Stimulated activated CD4-positive, alpha-beta T cell treated with anti-CD3 and anti-CD28 coated beads, Interleukin-2, amount 100 ng/mL, for 4 hours (primary cell): Measurements from ENCODE around the gene FKBP14.
"Not testable (repeated sequence)": the region's sequence is repeated elsewhere in the genome, so short reads cannot be mapped to it uniquely, and the experiment has no call there.

Experiments used
- DNase-seq: peaks from one replicate; pipeline ENCODE4 v3.0.0-alpha.2; 2020; ENCODE audit warnings: low read depth

Gene FKBP14

DNA sequence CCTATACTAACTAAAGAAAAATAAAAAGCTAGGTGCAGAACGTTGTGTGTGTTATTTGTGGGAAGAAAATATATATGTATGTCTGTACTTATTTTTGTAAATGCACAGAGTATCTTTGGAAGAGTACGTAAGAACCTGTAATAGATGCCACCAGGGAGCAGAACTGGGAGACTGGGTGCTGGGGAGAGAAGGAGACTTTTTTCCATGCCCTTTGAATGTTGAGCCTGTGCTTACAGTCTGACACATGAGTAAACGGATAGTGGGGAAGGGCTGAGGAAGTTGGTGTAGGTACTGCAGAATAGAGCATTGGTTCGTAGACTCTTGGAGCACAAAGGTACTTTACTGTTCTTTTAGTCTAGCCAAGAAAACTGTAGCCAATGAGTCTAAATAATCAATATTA is 35.6 kb downstream of the FKBP14 start:
- DNase-seq = no peak

DNA sequence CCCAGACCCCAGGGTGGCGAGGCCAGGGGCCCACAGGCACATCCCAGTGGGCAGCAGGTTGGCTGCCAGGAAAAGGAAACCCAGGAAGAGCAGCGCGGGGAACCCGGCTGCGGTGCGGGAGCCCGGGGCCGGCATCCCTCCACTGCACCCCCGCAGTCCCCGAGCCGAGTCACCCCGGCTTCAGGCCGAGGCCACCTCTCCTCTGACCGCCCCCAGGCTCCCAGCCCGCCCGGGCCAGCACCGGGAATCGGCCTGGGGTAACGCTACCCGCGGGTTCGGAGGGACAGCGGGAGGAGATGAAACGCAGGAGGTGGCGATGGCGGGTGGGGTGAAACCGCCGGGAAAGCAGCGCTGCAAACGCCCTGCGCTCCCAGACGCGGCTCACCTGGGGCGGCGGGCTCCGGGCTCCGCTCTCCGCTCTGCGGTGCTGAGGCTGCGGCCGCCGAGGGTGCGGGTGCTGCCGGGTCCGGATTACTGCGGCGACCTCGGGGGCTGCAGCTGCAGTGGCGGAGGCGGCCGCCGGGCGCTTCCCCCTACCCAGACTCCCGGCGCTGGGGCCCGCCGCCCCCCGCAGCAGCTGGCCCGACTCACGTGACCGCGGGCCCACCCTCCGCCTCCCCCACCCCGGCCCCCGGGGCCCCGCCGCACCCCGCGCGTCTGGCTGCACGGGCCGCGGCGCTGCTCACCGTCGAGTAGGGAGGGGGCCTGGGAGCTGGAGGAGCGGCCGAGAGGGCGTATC is 37.1 kb downstream of the FKBP14 start, which contains the start of gene SCRN1:
SCRN1 (minus strand) TSS at position 545 of the 739 bp plus-strand sequence. CDS start 20,734 bp downstream, outside the sequence.
- no peak for DNase-seq

DNA sequence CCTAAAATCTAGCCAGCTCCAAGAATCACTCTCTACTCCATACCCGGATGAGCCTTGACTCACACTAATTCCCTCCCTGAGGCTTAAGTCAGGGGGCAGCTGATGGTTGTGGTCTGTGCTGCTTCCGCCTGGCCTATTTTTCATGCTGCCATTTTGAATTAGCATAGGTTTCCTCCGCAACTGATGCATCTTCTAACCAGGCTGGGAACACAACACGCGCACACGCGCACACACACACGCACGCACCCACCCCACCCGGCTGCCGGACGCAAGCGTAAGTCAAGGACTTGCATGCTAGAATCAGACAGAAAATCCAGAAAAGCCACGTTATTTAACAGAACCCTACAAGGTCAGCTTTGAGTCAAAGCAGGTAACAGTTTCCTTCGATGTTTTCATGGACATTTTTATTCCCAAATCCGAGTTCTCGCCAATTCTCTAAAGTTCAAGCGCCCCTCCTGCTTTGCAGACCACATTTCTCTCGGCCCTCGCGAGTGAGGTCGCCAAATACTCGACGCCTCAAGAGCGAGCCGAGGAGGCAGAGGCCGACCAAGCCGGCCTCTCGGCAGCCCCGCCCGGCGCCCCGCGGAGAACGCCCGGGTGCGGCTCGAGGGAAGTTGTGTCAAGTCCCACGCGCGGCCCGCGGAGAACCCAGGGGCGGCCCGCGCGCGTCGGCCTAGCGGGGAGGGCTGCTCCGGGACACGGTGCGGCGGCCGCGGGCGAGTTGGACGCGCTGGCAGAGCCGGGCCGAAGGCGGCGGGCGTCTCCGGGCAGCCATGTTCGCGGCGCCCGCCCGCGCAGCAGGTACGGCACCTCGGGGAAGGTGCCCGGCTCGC is 37.9 kb downstream of the FKBP14 start:
- no peak for DNase-seq

DNA sequence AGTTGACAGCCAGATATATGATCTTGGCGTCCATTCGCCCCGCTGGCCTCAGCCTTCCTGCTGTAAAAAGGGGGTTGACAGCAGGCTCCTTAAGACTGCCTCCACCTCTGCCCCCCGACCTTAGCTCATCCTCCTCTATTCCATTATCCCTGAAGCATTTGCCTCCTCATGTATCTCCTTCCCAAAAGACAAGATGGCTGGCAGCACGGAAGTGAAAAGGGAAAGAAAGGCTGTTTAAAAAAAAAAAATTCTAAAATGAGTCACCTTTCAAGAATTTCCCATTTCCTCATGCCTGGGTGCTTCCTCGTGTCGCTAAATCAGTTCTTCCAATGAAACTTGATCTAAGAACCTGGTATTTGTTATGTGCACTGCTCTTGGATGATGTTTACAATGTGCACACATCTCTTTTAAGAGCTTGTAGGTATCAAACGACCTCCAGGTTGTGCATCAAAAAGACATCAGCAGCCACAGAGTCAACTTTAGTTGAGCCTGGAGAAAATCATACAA is 38.6 kb downstream of the FKBP14 start:
- DNase-seq = no peak

DNA sequence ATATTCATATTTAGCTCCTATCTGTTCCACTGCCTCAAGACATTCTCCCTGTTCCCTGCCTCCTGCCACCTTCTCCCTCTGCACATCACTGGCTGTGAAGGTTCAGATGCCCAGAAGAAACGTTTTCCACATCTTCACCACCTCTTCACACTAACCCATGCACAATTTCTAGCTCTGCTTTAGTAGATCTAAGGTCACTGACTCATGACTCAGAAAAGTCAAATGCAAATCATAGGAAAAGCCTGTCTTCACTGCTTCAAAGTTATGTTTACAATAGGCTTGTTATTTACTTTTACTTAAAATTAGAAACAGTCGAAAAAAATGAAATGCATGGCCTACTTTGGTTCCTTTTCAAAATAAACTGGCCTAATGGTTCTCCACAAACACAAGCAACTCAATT is 39.4 kb downstream of the FKBP14 start:
- no peak for DNase-seq

DNA sequence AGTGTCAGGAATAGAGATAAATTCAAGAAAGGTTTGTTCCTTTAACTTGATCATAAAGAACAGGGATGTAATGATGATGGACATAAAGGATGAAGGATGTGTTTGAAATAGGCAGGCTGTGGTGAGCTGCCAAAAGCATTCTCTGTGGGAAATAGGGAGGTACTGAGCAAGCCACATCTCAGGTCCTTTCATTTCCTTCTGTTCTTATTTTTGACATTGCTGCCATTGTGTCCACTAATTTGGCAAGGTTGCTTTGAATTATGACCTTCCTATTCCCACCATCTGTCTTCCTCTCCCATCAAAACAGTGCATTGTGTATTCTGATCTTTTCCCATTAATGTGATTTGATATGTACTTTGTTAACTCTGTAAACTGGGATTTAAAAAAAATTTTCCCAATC is 46.4 kb downstream of the FKBP14 start:
- DNase-seq = no peak

DNA sequence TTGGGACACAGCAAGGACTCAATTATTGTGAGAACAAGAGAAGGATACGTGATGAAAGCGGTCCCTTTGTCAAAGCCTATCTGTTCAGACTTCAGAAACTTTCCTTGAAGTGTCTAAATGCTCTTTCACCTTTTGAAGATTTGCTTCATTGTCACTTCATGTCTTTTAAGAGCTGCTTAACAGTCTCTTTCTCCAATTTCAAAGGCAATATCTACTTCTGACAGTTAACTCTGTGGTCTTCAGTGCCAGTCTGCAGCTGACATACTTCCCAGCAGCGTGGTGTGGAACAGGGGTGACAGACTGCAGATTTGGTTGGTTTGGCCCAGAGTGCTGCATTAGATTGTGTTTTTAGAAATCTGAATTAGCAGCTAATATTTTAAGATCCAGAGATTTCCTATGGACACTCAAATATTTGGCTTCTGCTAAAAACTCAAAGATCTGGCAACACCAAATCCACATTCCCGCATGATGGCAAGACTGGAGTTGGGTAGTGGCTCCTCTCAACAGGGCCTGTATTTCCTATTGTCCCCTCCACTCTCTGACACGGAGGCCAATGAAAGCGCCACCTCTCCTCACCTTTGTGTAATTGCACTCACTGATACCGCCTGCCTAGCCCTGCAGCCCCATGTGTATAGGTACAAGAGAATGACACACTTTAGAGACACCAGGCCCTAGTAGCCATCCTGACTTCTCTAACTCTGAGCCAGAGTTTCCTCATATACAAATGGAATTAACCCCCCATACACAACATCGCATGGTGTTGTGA is 48.4 kb downstream of the FKBP14 start:
- DNase-seq = no peak

DNA sequence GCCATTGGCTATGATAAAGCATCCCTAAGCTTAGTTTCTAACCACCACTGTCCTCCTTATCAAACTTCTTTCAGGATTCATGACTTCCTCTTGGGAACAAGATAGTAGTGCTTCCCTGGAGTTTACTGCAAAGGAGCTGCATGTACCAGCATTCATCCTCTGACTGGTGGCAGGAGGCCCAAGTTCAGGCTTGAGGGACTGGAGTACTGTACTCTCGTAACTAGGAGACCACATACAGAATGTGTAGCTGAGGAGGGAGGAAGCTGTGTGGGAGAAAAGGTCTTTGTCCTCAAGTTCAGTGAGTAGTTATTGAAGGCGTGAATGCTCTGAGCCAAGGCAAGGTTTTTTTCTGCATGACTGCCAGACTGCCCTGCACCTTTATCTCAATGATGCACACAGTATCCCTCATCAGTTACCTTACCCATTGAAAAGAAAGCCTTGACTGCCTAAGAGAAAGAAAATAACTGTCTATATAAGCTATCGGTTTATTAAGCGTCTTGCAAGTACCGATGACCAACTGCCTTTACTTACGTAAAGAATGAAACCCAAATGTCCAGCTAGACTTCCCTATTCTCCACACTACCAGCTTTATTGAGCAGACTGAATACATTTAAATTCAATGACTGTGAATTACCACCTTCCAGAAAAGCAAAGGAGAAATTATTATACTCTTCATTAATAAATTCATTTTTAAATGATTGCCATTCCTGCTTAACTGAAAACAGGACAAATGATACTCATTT is 49.7 kb downstream of the FKBP14 start:
- no peak for DNase-seq

DNA sequence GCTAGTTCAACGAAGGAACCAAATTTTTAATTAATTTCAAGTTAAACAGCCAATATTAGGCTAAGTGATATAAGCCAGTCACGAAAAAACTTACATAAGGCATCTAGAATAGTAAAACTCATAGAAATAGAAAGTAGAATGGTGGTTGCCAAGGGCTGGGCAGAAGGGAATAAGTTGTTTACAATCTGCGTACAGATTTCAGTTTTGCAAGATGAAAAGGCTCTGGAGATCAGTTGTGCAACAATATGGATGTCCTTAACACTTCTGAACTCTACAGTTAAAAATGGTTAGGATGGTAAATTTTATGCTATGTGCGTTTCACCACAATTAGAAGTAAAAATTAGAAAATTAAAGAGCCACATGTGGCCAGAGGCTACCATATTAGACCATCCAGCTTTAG is 50.2 kb downstream of the FKBP14 start:
- no peak for DNase-seq

DNA sequence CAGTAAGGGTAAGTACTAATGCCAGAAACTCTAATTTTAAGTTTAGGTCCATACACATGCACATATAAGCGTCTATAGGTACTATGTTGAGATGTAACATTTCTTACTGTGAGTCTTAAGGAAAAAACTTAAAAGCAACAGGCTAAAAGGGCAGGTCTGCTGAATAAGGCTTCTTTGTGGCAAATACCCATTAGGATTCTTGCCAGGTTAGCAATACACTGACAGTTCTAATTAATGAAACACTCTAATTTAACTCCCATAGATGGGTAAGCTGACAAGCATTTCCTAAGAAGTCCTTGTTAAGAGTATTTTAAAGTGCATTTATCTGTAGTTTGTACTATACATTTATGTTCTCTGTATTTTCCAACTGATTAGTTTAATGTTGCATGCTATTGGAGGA is 50.9 kb downstream of the FKBP14 start:
- DNase-seq = no peak

DNA sequence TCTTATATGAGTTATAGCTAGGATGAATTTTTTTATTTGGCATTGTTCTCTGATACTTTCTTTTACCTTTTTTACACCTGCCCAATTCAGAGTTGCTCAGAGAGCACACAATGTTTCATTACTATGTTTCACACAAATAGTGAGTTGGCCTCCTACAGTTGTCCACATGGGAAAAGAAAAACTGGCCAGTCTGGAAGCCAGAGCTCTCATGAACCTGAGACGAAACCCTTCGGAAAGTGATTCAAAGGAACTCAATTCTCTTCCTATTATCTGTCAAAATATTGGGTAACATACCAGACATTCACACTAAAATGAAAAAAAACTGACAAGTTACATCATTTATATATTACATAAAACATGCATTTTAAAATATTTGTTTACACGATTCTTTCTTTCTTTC is 52.2 kb downstream of the FKBP14 start:
- no peak for DNase-seq

DNA sequence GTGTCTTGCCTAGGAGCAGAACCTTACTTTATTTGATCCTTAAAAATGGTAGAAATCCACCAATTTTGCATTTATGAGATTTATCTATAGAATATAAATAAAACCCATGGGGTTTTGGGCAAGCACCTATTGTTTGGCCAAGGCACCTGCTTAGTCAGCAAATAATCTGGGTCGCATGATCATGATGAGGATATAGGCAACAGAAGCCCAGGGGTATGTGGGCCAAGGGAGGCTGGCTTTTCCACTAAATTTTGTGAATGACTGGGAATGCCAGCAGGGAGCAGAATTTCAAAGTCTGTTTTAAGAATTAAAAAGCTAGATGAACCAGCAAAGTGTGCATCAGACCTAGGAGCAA is 54.2 kb downstream of the FKBP14 start:
- no peak for DNase-seq

DNA sequence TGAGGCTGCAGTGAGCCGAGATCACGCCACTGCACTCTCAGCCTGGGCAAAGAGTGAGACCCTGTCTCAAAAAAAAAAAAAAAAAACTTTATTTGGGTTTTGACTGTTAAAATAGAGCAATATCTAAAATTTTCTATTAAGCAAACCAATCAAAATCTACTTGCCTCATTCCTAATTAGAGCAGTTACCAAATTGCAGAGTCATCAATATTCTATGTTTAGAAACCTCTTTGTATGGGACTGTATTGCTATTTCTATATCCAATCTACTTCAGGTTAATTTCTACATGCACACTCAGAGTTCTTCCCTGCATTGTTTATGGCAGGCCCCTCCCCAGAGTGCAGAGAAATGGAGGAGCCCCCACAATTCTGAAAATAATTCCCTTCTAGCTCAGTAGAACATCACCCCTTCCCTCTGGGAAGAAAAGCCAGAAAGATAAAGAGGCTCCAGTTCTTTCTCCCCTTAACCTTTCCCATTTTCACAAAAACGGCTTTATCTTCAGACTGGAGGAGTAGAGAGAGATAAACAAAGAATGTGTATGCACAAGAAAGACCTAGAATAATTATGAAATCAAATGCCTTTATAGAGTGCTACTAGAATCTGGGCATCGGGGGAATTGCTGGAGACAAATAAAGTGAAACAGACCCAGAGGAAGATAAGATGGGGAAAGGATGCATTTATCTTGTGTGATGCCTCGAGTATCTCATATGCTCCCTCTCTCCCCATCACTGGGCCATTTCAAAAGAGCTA is 54.8 kb downstream of the FKBP14 start:
- no peak for DNase-seq

DNA sequence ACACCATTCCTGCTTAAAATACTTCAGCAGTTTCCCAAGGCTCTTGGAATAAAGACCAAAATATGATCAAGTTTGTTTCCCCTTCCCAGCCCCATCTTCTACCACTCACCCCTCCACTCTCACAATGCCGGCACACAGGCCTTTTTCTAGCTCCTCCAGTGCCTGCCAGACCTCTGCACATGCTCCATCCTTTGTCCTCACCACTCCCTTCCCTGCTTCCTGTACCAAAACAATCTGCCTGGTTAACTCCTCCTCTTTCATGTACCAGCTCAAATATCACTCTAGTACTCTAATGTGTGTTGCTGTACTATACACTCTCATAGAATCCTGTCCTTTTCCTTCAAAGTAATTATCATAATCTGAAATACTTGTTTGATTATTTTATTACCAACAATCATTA is 56.3 kb downstream of the FKBP14 start:
- no peak for DNase-seq

DNA sequence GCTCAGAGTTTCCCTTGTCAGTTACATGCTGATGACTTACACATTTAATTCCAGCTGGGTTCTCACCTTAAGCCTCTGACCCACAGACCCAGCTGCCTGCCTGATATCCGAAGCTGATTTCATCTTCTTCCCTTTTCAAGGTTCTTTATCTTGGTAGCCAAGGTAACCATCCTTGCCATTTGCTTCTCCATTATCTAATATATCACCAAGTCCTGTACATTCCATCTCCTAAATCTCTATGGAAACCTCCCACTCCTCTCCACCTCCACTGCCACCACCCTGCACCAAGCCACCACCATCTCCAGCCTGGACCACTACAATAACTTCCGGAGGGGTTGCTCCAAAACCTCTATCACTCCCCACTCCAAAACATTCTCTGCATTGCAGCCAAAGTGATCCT is 56.8 kb downstream of the FKBP14 start:
- DNase-seq = no peak

DNA sequence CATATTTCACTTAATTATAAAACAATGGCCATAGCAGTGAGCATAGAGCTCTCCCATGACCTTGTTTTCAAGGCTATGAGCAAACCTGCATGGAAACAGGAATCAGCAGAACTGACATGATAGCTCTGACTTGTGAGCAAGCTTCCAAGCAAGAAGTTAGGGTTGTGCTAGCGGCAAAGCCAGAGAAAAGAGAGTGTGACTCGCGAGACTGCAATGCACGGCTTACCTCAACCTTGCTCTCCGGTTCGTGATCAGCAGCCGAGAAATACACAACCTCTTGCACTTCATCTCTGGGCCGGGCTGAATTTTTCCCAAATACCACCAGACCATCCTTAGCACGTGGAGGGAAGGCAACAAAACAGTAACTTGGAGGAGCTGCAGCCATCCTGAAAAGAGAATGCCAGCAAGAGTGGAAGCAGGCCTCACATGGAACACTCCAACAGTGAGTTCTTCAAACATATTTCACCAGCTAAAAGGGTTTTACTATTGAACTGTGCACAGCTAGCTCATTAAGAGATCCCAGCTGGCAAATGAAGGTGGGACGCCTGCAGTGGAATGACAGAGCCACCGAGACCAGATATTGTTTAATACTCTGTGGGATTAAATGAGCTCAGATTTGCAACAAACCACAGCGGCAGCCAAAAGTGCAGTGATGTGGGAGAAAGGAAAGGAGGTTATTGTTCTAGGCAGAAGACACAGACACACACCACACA is 57.7 kb downstream of the FKBP14 start:
- DNase-seq = no peak

DNA sequence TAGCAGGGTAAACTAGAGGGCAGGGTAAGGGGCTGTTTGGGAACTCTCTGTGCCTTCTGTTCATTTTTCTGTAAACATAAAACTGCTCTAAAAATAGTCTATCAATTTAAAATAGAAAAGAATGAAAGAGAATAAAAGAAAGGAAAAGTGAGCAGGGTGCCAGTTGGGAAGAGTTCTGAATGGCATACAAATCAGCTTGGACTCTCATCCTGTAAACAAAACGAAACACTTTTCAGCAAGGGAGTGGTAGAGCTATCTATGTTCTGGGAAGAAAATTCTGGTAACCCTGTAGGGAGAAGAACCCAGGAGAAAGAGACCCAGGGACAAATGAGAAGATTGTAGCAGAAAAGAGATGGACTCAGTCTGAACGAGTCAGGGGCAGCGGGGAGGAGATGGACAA is 61.5 kb downstream of the FKBP14 start:
- DNase-seq = no peak

DNA sequence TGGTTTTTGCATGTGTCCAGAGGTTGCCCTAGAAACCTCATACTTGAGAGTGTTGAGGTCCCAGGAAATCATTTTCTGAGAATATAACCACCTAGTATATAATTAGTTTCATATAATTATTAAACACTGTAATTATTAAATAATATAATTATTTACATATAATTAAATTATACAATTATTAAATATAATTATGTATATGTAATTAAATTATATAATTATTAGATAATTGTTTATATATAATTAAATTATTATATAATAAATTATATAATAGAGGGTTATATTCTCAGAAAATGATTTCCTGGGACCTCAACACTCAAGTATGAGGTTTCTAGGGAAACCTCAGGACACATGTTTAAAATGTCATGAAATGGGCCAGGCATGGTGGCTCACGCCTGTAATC is 64.5 kb downstream of the FKBP14 start:
- no peak for DNase-seq

DNA sequence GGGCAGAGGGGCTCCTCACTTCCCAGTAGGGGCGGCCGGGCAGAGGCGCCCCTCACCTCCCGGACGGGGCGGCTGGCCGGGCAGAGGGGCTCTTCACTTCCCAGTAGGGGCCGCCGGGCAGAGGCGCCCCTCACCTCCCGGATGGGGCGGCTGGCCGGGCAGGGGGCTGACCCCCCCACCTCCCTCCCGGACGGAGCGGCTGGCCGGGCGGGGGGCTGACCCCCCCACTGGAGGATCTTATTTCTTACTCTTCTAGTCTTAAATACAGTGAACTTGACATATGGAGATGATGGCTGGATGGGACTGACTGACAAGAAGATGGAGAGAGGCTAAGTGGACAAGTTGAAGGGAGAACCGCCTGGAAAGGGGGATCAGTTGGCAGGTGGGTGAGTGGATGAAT is 64.9 kb downstream of the FKBP14 start:
- DNase-seq = not testable (repeated sequence)
